ENCODE data around the gene NAP1L5.

The NAP1L5 gene

DNA sequence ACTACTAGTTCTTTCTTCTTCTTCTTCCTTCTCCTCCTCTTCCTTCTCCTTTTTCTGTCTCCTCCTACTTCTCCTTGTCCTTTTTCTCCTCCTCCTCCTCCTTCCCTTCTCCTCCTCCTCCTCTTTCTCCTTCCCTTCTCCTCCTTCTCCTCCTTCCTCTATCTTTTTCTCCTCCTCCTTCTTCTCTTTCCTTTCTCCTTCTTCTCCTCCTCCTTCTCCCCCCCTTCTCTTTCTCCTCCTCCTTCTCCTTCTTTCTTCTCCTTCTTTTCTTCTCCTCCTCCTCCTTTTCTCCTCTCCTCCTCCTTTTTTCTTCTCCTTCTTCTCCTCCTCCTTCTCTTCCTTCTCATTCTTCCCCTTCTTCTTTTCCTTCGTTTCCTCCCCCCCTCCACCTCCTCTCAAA, 21.8 kb upstream of the NAP1L5 start:
- DNase-seq (ENCODE audit: low read depth), result no peak
- TF ChIP-seq, protein P1, sequence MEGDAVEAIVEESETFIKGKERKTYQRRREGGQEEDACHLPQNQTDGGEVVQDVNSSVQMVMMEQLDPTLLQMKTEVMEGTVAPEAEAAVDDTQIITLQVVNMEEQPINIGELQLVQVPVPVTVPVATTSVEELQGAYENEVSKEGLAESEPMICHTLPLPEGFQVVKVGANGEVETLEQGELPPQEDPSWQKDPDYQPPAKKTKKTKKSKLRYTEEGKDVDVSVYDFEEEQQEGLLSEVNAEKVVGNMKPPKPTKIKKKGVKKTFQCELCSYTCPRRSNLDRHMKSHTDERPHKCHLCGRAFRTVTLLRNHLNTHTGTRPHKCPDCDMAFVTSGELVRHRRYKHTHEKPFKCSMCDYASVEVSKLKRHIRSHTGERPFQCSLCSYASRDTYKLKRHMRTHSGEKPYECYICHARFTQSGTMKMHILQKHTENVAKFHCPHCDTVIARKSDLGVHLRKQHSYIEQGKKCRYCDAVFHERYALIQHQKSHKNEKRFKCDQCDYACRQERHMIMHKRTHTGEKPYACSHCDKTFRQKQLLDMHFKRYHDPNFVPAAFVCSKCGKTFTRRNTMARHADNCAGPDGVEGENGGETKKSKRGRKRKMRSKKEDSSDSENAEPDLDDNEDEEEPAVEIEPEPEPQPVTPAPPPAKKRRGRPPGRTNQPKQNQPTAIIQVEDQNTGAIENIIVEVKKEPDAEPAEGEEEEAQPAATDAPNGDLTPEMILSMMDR (conservative IDR thresholded peaks at IDR 0.05; ENCODE audit: control insufficient read depth, insufficient read depth, low read depth, low read length), result no peak
- no peak overlapping the region for H3K4me3 ChIP-seq (ENCODE audit: control insufficient read depth, low read depth, low read length)

DNA sequence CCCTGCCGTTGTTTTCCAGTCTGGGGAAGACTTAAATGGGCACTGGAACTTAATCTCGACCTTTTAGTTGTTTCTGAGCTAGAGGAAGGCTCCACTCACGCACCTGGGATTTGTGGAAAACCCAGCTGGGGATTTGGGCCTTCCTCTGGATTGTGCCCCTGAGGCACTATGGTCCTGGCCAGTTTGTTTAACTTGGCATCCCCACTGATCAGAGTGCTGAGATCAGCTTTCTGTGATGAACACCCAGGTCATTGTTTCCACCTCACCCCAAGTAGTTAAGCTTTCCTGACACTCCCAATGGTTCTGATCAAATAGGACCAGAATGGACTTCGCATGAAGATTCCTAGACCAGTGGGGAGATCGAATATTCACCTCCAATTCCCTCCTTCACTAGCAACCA, 20.5 kb upstream of the NAP1L5 start:
- DNase-seq (ENCODE audit: low read depth), result no peak
- TF ChIP-seq, protein P1 (conservative IDR thresholded peaks at IDR 0.05; ENCODE audit: control insufficient read depth, insufficient read depth, low read depth, low read length), result no peak
- H3K4me3 ChIP-seq (ENCODE audit: control insufficient read depth, low read depth, low read length), result no peak overlapping the region

DNA sequence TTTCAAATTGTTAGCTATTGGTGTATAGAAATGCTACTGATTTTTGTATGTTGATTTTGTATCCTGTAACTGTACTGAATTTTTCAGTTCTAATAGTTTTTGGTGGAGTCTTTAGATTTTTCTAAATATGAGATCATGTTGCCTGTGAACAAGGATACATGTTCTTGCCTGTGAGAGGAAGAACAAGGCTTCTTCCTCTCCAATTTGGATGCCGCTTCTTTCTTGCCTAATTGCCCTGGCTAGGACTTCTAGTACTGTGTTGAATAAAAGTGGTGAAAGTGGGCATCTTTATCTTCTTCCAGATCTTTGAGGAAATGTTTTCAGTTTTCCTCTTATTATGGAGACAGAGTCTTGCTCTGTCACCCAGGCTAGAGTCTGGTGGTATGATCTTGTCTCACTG, 16.2 kb upstream of the NAP1L5 start:
- TF ChIP-seq, protein P1 (conservative IDR thresholded peaks at IDR 0.05; ENCODE audit: control insufficient read depth, insufficient read depth, low read depth, low read length), result no peak
- H3K4me3 ChIP-seq (ENCODE audit: control insufficient read depth, low read depth, low read length), result no peak overlapping the region
- no peak for DNase-seq (ENCODE audit: low read depth)

DNA sequence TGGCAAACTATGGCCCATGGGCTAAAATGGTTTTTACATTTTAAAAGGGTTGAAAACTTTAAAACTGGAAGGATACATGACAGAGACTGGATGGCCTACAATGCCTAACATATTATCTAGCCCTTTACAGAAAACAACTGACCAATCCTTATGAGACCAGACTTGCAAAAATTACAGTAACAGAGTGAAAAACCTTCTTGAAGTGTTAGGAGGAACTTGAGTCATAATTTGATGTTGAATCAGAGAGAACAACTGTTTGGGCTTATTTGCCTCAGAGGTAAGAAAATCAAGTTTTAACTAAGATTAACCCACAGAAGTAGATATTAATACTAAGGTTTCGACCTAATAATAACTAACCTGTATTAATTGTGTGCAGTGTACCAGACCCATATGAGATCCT, 12.4 kb upstream of the NAP1L5 start:
- TF ChIP-seq, protein P1 (conservative IDR thresholded peaks at IDR 0.05; ENCODE audit: control insufficient read depth, insufficient read depth, low read depth, low read length), result no peak
- no peak overlapping the region for H3K4me3 ChIP-seq (ENCODE audit: control insufficient read depth, low read depth, low read length)
- no peak for DNase-seq (ENCODE audit: low read depth)

DNA sequence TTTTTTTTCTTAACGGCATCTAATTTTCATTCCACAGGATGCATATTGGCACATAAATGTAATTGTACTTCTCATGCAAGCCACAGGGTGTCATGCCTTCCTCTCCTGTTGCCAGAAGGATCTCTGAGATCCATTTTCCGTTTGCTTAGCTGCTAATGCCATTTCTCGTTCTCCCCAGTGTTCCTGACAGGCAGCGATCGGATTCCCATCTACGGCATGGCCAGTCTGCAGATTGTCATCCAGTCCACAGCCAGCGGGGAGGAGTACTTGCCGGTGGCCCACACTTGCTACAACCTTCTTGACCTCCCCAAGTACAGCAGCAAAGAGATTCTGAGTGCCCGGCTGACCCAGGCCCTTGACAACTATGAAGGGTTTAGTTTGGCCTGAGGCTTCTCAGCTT, 8.9 kb upstream of the NAP1L5 start:
- peak; percentile 76 for DNase-seq (ENCODE audit: low read depth)
- TF ChIP-seq, protein P1 (conservative IDR thresholded peaks at IDR 0.05; ENCODE audit: control insufficient read depth, insufficient read depth, low read depth, low read length), result peak; percentile 75
- H3K4me3 ChIP-seq (ENCODE audit: control insufficient read depth, low read depth, low read length), result no peak overlapping the region

DNA sequence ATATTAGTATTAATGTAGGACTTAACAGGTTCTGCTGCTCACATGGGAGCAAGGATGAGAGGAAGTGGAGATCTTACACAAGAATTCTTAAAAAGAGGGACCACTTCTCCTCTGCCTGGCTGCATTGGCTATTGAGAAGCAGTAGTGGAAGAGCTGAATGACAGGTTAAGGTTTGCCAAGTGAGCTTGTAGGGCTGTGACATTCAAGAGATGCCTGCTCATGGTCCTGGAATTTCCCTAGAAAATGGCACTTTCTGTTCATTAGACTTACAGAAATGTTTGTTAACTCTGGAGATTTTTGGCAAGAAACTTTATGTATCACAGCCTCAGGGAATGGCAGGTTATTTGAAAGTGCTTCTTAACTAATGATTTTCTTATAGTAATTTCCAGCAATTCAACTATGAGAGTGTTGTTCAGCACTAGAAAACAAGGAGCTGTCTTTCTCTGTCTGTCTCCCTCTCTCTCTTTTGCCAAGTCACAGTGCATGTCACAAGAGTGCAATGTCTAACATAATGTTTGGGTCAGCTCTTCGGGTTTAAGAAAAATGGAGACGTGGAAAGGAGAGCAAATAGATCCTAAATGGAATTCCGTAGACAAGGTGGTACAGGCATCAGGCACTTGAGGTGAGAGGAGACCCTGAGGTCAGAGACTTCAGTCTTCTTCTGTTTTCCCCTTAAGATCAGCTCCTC, 8.3 kb upstream of the NAP1L5 start:
- DNase-seq (ENCODE audit: low read depth), result peak; percentile 31
- H3K4me3 ChIP-seq (ENCODE audit: control insufficient read depth, low read depth, low read length), result no peak overlapping the region
- TF ChIP-seq, protein P1 (conservative IDR thresholded peaks at IDR 0.05; ENCODE audit: control insufficient read depth, insufficient read depth, low read depth, low read length), result no peak

DNA sequence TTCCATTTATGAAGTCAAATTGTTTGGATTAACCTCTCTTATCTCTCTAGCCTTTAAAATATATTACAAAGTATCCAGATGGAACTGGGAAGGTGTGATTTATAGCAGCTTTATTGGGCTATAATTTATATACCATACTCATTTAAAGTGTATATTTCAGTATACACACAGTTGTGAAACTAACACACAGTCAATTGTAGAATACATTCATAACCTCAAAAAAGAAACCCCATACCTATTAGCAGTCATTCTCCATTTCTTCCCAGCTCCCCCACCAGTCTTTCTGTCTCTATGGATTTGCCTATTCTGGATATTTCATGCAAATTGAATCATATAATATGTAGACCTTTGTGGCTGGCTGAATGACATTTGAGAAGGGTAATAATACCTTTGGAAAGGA, 7.6 kb upstream of the NAP1L5 start:
- TF ChIP-seq, protein P1 (conservative IDR thresholded peaks at IDR 0.05; ENCODE audit: control insufficient read depth, insufficient read depth, low read depth, low read length), result no peak
- no peak overlapping the region for H3K4me3 ChIP-seq (ENCODE audit: control insufficient read depth, low read depth, low read length)
- DNase-seq (ENCODE audit: low read depth), result no peak

Data from fibroblast of mammary gland (primary cell).